Upper lobe of left lung (tissue), 4 donors: Measurements from ENCODE around the gene AMT.

Experiments used
- CTCF ChIP-seq, 6 experiments: fragments of 450-650 bp in 4 of 6; fragments of 200-600 bp in 2 of 6; sonication (generic) in 2 of 6; IDR thresholded peaks; one replicate each; pipeline ENCODE4 v1.5.1; 2016 to 2019; ENCODE audit warnings: antibody characterized with exemption in 6 of 6
- POLR2A ChIP-seq, 4 donors: fragments of 450-650 bp; IDR thresholded peaks; one replicate each; pipeline ENCODE4 v1.5.1; 2016 to 2017; ENCODE audit warnings: antibody characterized with exemption in 4 of 4, mild to moderate bottlenecking in 2 of 4

GRCh38 chr3:49397470-49397869, 24.8 kb downstream of the AMT start:
- no peak for TF ChIP-seq CTCF (IDR thresholded peaks at IDR 0.05)
- no peak for TF ChIP-seq POLR2A (IDR thresholded peaks at IDR 0.05)
